Bronchial epithelial cell (primary cell): ENCODE data around the gene KCNG3. TPM values are rescaled to one million over a fixed set of nuclear protein-coding genes. Genes with fewer than 3 reads are reported as not detected.

Source experiments
- DNase-seq: peaks from one replicate; pipeline ENCODE4 v3.0.0-alpha.2; 2010; ENCODE audit warnings: low read depth
- FAIRE-seq: peaks from 2 replicates; lab custom pipeline; 2011; peaks lifted over from hg19 to GRCh38; lab: Jason Lieb, UNC
- H3K27me3 ChIP-seq: 2 replicates; pipeline ENCODE4 v1.5.1; 2011; ENCODE audit warnings: low read length; ENCODE audit not compliant: control insufficient read depth, insufficient read depth
- H3K36me3 ChIP-seq: 2 replicates; pipeline ENCODE4 v1.5.1; 2011; ENCODE audit warnings: low read length; ENCODE audit not compliant: control insufficient read depth, insufficient read depth
- H3K4me3 ChIP-seq: 2 replicates; pipeline ENCODE4 v1.5.1; 2011; ENCODE audit warnings: mild to moderate bottlenecking, low read depth, low read length, control low read depth
- total RNA-seq: library from RNA; depleted of rRNA; stranded (reverse); fragments of >200 nt; gene quantifications from 2 replicates; pipeline ENCODE4 v1.2.1, GENCODE V29; 2014
- TF ChIP-seq, protein P1 (sequence below): IDR thresholded peaks from 2 replicates; pipeline ENCODE4 v1.5.1; 2011; ENCODE audit warnings: mild to moderate bottlenecking, moderate library complexity, low read length, control low read depth, inconsistent platforms; ENCODE audit not compliant: insufficient read depth, severe bottlenecking

KCNG3 gene
- under 0.01 TPM in 1 of 2 replicates, not detected in the other for total RNA-seq

- no peak for DNase-seq
- Histone ChIP-seq H3K4me3 (peak within 1 kb of the TSS; percentile 32), H3K36me3 (no peaks in the 10 kb centered on the region), H3K27me3 (peaks cover 15% of the 10 kb centered on the region)
- no peak for FAIRE-seq
- TF ChIP-seq, protein P1, sequence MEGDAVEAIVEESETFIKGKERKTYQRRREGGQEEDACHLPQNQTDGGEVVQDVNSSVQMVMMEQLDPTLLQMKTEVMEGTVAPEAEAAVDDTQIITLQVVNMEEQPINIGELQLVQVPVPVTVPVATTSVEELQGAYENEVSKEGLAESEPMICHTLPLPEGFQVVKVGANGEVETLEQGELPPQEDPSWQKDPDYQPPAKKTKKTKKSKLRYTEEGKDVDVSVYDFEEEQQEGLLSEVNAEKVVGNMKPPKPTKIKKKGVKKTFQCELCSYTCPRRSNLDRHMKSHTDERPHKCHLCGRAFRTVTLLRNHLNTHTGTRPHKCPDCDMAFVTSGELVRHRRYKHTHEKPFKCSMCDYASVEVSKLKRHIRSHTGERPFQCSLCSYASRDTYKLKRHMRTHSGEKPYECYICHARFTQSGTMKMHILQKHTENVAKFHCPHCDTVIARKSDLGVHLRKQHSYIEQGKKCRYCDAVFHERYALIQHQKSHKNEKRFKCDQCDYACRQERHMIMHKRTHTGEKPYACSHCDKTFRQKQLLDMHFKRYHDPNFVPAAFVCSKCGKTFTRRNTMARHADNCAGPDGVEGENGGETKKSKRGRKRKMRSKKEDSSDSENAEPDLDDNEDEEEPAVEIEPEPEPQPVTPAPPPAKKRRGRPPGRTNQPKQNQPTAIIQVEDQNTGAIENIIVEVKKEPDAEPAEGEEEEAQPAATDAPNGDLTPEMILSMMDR, result no peak
Measured at GRCh38 chr2:42493468-42494354, at the start of gene KCNG3. Gene KCNG3 (minus strand): TSS chr2:42493982. CDS start chr2:42493501, 481 bp downstream.

- TF ChIP-seq, protein P1, result no peak
- DNase-seq (no peak), FAIRE-seq (no peak)
- no peak overlapping the region for H3K4me3 ChIP-seq
- no peaks in the 10 kb centered on the region for H3K36me3 ChIP-seq
- H3K27me3 ChIP-seq, result no peaks in the 10 kb centered on the region
Measured at GRCh38 chr2:42542871-42543270, 49.1 kb upstream of the KCNG3 start.

DNA sequence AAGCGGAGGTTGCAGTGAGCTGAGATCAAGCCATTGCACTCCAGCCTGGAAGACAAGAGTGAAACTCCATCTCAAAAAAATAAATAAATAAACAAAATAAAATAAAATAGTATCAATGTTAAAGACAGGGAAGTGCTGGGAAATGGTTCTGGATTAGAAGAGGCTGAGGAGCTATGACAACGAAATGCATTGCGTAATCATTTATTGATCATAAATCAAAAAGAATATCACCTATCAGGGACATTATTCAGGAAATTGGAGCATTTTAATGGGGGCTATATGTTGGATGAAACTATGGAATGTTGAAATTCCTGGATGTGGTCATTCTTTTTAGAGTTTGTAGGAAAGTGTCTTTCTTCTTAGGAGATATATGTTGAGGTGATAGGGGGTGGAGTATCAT lies 43.7 kb upstream of the KCNG3 start:
- H3K4me3 ChIP-seq, result no peak overlapping the region
- DNase-seq, result no peak
- TF ChIP-seq, protein P1, result no peak
- H3K27me3 ChIP-seq, result no peaks in the 10 kb centered on the region
- H3K36me3 ChIP-seq, result no peaks in the 10 kb centered on the region
- FAIRE-seq, result no peak

DNA sequence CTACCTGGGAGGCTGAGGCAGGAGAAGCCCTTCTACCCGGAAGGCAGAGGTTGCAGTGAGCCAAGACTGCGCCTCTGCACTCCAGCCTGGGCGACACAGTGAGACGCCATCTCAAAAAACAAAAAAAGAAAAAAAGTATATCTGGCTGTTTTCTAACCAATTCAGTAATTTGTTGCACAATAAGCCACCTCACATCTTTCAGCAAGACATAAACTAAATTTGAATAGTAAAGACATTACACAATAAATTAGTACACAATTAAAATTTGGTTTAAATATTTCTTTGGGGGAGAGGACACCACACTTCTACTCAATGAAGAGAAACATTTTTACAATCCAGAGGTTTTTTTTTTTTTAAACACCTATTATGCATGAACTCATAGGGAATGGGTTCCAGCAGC lies 38.6 kb upstream of the KCNG3 start:
- FAIRE-seq (no peak), DNase-seq (no peak)
- no peaks in the 10 kb centered on the region for H3K36me3 ChIP-seq
- H3K4me3 ChIP-seq, result no peak overlapping the region
- no peaks in the 10 kb centered on the region for H3K27me3 ChIP-seq
- TF ChIP-seq, protein P1, result no peak

DNA sequence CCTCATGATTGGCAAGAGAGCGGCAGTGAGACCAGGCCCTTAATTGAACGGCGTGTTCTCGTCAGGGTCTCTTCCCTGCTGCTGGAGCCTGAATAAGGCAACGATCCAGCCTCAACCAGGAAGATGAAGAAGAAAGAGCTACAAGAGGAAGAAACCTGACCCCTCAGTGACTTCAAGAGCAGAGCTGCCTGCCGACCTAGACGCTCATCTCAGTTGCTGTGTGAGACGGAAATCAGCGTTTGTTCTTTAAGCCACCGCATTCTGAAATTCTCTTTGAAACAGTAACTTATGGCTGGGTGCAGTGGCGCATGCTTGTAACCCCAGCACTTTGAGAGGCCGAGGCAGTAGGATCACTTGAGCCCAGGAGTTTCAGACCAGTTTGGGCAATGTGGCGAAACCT lies 29.6 kb upstream of the KCNG3 start:
- H3K36me3 ChIP-seq, result no peaks in the 10 kb centered on the region
- H3K4me3 ChIP-seq, result no peak overlapping the region
- no peaks in the 10 kb centered on the region for H3K27me3 ChIP-seq
- FAIRE-seq (no peak), DNase-seq (no peak)
- TF ChIP-seq, protein P1, result no peak
